Measurements from ENCODE around the gene BACE2. TPM values are rescaled to one million over a fixed set of nuclear protein-coding genes. Genes with fewer than 3 reads are reported as not detected.

The BACE2 gene
- total RNA-seq, 1 donor from 2014 or later, result 20.9 TPM

DNA sequence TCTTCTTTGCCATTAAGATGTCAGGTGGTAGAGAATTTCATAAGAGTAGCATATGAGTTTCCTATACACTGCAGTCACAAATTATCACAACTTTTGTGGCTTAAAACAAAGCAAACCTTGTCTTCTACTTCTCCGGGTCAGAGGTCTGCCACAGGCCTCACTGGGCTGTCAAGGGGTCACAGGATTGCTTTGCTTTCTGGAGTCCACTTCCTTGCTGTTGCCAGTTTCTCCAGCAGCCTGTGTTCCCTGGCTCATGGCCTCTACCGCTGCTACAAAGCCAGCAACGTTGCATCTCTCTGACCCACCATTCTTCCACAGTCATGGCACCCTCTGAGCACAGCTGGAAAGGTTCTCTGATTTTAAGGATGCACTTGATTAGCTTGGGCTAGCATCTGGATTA lies 6.5 kb upstream of the BACE2 start:
- no peak for TF ChIP-seq CTCF (IDR thresholded peaks at IDR 0.05)
- intact Hi-C loops (cut with DNase I), result no loop called here
- Histone ChIP-seq H3K4me3 (no peak overlapping the region), H3K4me1 (no peaks in the 10 kb centered on the region), H3K27ac (no peak overlapping the region), H3K9me3 (no peaks in the 10 kb centered on the region), H3K36me3 (no peaks in the 10 kb centered on the region), H3K27me3 (no peaks in the 10 kb centered on the region)
- ATAC-seq (no peak), DNase-seq (no peak)

- H3K4me1 ChIP-seq, result no peaks in the 10 kb centered on the region
- H3K27ac ChIP-seq, result no peak overlapping the region
- ATAC-seq (no peak), DNase-seq (no peak)
- H3K27me3 ChIP-seq, result no peaks in the 10 kb centered on the region
- no peak overlapping the region for H3K4me3 ChIP-seq
- intact Hi-C loops (cut with DNase I), result no loop called here
- no peaks in the 10 kb centered on the region for H3K36me3 ChIP-seq
- no peak for TF ChIP-seq CTCF (IDR thresholded peaks at IDR 0.05)
- H3K9me3 ChIP-seq, result no peaks in the 10 kb centered on the region
These were observed 5.9 kb upstream of the BACE2 start for GRCh38 chr21:41162096-41162495.

DNA sequence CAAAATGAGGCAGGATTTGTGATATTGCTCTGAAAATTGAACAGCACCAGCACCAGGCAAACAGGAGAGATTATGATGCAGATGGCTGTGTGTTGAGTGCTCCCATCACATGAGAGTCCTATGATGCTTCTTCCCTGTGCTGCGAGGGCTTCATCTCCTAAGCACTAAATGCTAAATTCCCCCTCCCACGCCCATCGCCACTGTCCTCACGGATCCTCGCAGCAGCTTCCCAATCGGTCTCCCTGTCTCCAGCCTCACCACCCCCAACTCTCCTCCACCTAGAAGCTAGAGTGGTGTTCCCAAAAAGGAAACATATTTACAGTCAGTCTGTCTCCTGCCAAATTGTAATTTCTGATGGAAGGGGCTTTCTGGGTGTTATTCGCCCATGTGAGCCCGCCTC lies 4.9 kb upstream of the BACE2 start:
- DNase-seq (no peak), ATAC-seq (no peak)
- TF ChIP-seq CTCF (IDR thresholded peaks at IDR 0.05), result no peak
- H3K9me3 ChIP-seq, result no peaks in the 10 kb centered on the region
- no peaks in the 10 kb centered on the region for H3K4me1 ChIP-seq
- intact Hi-C loops (cut with DNase I), result no loop called here
- no peaks in the 10 kb centered on the region for H3K27me3 ChIP-seq
- H3K36me3 ChIP-seq, result no peaks in the 10 kb centered on the region
- H3K4me3 ChIP-seq, result no peak overlapping the region
- H3K27ac ChIP-seq, result no peak overlapping the region

DNA sequence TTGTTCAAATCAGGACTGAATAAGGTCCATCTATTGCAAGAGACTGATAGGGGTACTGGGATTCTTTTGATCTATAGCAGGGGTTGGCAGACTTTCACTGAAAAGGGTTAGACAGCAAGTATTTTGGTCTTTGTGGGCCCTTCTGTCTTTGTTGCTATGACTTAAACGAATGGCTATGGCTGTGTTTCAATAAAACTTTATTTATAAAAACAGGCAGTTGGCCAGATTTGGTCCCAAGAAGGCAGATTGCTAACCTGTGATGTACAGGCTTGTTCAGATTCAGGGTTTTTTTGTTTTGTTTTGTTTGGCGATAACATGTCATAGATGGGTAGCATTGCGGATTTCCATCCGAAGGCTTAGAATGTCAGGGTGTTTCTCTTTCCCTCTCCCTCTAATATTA lies 3.9 kb upstream of the BACE2 start:
- Histone ChIP-seq H3K4me1 (no peaks in the 10 kb centered on the region), H3K9me3 (no peaks in the 10 kb centered on the region), H3K36me3 (no peaks in the 10 kb centered on the region), H3K27me3 (no peaks in the 10 kb centered on the region), H3K4me3 (no peak overlapping the region), H3K27ac (no peak overlapping the region)
- no peak for DNase-seq
- no peak for TF ChIP-seq CTCF (IDR thresholded peaks at IDR 0.05)
- intact Hi-C loops (cut with DNase I), result no loop called here
- no peak for ATAC-seq

DNA sequence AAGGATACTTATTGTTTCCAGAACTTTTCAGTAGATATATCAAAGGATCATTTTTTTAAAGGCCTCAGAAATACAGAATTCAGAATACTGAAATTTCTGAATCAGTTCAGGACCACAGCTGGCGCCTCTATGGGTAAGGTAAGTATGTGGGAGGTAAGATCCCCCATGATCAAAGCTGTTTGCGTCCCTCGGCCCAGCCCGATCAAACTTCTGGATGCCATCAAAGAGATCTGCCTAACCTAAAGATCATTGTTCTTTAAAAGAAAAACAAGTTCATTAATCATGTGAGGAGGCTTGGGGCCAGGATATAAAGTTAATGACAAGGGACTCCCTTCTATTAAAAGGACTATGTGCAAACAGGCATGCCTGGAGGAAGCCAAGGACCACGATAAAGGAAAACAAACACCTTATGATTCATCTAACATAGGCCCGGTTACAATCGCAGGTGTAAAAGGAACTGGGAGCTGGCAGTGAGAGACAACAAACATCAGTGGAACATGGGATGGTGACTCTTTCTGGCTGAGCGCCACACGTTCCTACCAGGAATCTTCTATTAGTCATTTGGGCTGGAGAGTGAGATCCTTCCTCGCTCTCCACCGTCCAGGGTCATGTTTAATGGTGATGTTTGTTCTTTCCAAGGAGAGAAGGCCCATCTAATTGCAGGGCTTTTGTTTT lies 2.8 kb upstream of the BACE2 start:
- Histone ChIP-seq H3K36me3 (no peaks in the 10 kb centered on the region), H3K4me3 (no peak overlapping the region), H3K27me3 (no peaks in the 10 kb centered on the region), H3K9me3 (no peaks in the 10 kb centered on the region), H3K4me1 (peaks cover 9% of the 10 kb centered on the region), H3K27ac (no peak overlapping the region)
- intact Hi-C loops (cut with DNase I), result no loop called here
- DNase-seq (no peak), ATAC-seq (no peak)
- TF ChIP-seq CTCF (IDR thresholded peaks at IDR 0.05), result no peak

DNA sequence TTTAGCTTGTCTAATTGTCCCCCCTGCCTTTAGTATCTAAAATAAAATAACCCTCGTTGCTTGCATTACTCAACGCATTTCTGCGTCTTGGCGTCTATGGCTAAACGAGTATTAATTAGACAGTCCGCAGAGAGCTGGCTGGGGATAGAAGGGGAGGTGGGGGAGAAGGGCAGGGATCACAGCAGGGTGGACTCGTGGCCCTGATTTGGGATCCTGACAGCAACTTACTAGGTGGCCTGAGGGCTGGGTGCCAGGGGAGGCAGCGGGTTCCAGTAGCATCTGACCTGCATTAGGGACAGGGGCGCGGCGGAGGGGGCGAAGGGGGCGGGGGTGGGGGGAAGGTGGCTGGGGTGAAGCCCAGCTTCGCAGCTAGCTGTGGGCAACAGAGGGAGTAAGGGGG lies 1.1 kb upstream of the BACE2 start:
- intact Hi-C loops (cut with DNase I), result no loop called here
- no peak for TF ChIP-seq CTCF (IDR thresholded peaks at IDR 0.05)
- Histone ChIP-seq H3K4me1 (peaks cover 9% of the 10 kb centered on the region), H3K27me3 (no peaks in the 10 kb centered on the region), H3K4me3 (peak overlapping the region; percentile 73), H3K36me3 (no peaks in the 10 kb centered on the region), H3K27ac (peak overlapping the region; percentile 90), H3K9me3 (no peaks in the 10 kb centered on the region)
- no peak for DNase-seq
- ATAC-seq, result no peak
